HG03469 (cell line): ENCODE data around the gene RTN4RL1.

Source experiments
- ATAC-seq: cut with Tn5 transposase; IDR thresholded peaks from one replicate; pipeline ENCODE4 v1.9.1; 2021; ENCODE audit warnings: mild to moderate bottlenecking, moderate library complexity, moderate number of reproducible peaks; ENCODE audit not compliant: unreplicated experiment

Gene RTN4RL1

DNA sequence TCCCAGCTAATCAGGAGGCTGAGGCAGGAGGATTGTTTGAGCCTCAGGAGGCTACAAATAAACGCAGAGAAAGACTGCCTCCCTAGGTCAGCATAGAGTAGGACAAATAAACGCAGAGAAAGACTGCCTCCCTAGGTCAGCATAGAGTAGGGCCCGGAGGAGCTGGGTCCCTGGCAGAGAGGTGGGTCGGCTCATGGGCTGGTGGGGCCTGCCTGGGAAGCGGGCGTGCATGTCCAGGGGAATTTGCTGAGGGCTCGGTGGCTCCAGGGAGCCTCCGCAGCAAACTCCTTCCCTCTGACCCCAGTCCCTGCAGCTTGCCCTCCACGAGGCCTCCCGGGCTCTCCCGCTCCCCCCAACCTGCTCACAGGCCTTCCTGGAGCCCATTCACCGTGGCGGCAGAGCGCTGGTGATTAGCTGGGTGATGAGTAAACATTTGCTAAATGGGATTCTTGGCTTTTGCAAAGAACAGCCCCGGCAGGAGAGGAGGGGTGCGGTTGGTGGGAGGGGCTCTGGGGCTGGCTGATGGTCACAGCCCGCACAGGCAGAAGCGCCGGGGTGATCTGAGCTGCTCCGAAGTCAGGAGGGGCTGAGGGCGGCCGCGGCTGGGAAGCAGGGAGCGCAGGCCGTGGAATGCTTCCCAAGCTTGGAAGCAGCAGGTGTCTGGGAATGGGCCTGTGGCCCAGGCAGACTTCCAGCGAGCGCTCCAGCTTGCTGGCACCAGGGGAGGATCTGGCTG, 93.1 kb downstream of the RTN4RL1 start:
- no peak for ATAC-seq

DNA sequence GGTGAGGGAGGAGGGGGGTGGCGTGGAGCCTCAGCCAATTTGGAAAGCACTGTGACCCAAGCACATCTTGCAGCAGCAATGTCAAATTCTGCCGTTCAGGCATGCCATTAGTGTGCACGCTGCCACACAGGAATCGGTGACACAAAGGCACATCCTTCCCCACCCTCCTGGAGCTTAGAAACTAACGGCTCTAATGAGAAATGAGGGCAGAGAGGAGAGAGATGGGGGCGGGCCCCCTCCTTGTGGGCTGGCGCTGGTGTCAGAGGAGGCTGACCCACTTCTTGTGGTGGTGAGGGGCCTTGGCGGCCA, 94.8 kb downstream of the RTN4RL1 start:
- no peak for ATAC-seq

DNA sequence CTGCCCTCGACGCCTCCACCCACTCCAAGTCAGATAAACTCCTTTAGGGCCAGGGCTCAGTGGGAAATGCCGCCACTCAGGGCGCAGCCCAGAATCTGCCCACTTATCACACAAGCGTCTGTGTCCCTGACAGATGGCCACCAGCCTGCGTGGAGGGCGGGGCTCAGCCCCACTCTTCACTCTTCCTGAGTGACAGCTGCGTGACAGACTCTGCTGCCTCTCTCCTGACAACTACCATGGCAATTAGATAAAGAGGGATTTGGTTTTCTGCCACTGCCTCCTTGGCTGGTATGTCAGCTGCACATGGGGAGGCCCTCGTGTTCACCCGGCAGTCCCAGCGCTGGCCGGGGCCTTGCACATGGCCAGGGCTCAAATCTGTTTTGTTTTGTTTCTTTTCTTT, 96.2 kb downstream of the RTN4RL1 start:
- ATAC-seq: no peak

DNA sequence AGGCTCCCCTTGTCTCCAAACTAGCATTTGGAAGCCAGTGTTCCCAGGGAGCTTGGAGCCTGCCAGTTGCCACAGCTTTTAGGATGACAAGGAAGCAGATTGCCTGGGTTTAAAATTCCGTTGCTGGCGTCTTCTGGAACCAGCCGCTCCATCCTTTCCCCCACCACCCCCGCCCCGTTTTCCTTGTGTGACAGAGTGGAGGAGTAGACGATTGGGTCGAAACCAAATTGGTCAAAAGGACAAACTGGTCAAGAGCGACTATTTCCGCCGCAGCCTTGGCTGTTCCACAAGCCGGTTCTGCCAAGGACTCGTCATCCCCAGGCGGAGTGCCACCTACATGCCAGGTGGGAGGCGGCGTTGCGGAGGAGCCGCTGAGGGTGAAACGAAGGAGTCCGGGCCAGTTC, 104.2 kb downstream of the RTN4RL1 start:
- ATAC-seq: no peak

DNA sequence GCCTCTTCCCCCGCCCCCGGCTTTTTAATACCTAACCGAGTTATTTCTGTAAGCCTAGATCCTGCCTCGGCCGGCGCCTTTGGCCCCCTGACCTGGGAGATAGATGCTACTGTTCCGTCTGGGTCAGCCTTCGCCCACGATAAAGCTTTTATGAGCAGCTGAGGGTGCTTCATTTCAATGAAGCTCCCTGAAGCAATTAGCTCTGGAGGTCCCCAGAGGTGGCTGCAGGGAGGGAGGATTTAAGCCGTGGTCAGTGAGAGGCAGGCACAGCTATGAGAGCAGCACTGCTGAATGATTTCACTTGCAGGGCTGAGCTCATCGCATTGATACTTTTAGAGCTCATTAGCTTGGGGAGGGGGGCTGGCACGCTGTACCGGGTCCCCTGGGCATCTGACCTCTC, 105.9 kb downstream of the RTN4RL1 start:
- no peak for ATAC-seq

DNA sequence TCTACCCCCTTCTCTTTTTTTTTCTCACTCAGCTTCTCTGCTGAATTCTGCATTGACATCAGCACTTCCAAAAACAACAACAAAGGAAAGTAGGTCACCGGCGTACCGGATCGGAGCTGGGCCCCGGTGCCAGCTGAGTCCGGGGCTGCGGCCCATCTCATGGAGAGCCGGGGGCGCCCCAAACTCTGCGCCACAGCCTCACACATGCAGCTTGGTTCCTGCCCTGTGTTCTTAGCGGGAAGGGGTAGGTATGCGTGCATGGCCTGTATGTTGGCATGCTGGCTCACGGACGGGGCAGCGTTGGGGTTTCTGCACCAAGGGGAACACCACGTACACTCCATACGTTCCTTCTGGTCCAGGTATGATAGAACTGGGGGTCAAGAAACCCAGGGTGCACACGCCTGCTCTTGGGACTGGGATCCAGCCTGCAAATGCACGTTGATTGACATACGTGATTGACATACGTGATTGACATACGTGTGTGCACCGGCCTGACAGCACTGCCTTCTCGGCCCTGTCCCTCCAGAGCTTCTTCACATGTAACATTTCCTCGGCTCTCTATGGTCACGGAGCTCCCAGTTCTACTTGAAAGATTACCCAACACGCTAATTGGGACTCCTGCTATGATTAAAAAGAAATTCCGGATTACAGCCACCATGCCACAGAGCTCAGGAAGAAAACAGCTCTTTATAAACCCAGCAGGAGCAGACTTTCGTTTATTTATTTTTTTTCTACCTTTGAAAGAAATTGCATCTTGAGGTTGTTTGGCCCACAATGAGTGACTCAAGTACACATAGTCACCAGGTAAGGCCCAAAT, 106.6 kb downstream of the RTN4RL1 start:
- ATAC-seq: no peak

DNA sequence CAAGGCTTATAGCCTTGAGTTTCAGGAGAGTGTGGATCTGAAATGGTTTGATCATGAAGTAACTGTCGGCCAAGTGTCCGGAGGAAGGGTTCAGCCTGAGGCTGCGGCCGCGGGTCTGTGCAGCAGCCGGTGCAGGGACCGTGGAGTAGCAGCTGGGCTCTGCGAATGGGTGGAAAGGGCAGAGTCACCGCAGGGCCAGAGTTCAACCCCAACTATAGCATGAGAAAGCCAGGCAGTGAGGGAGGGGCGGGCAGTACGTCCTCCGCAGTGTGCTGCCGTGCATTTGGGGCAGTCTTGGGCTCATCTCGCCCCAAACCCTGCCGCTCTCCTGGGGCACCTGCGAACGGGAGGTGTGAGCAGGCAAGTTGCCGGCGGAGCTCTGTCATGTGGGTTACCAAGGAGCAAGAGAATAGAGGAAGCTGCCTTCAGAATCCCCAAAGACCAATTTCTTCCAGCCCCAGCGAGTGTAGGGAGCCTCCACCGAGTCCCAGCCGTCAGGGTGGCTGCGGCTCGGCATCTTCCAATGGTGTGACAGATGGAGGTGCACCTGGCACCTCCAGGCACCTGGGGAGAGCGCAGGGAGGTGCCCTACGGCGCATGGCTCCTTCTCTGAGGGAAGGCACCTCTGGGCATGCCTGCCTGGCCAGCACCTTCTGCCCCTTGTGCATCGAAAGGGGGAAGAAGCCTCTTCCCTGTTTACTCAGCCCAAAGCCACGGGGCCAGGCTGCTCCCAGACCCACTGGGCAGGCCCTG, 108.0 kb downstream of the RTN4RL1 start:
- ATAC-seq: no peak

DNA sequence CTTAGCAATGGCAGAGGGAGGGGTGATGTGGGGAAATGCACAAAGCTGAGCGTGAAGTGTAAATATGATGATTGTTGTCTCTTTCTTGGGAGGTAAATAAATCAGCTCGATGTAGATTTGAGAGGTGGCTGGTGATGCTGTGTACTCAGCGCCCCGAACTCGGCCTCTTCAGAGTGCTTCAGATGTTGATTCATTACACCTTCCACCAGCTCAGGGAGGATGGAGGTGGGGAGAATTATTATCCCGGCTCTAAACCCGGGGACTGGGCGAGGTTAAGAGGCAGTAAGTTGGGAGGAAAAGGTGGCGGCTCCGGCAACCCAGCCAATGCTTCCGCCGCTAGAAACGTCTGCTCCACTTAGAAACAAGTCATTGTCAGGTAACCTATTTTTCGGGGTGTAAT, 108.8 kb downstream of the RTN4RL1 start:
- ATAC-seq: no peak

DNA sequence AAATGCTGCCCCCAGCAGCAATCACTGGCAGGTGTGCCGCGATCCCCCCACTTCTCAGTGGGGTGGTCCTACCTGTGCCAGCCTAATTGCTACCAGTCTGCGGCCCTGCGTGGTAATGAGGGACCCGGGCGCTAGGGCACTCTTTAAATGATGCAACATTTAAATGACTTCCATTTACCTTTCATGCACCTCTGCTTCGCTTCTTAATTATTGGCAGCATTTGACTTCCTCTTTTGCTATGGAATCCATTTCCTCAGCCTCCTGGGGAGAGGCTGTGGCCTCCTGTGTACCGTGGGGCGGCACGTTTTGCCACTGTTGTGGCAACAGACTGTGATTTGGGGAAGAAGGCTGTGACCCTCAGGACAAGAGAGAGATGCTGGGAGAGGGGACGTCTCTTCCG, 109.2 kb downstream of the RTN4RL1 start:
- no peak for ATAC-seq

DNA sequence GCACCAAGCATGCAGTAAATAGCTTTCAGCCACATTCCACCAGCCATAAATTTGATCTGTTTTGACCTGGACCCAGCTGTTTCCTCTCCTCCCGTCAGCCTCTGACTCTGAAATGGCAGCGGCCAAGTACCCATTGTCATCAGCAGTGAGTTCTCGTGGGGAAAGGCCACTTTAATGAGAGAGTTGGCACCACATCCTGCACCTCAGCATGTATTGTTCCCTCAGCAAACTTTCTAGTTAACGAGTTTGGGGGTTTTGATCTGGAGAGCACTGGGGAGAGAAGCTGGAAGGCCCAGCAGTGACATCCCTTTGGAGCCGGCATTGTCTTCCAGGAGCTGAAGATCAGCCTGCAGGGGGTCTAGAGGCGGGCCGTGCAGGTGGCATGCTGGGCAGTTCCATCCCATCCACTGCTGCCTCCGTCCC, 110.5 kb downstream of the RTN4RL1 start:
- ATAC-seq: no peak

DNA sequence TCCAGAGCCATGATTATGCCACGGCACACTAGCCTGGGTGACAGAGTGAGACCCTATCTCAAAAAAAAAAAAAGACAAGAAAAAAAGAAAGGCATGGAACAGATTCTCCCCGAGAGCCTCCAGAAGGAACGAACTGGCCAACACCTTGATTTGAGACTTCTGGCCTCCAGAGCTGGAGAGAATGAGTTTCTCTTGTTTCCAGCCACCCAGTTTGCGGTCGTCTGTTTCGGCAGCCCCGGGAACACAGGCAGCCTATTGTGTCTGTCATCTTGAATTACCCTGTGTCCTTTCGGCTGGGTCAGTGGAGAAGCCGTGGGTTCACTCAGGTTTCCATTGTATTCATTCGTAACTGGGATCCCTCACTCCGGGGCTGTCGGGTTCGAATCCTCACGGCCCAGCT, 111.4 kb downstream of the RTN4RL1 start:
- ATAC-seq: no peak

DNA sequence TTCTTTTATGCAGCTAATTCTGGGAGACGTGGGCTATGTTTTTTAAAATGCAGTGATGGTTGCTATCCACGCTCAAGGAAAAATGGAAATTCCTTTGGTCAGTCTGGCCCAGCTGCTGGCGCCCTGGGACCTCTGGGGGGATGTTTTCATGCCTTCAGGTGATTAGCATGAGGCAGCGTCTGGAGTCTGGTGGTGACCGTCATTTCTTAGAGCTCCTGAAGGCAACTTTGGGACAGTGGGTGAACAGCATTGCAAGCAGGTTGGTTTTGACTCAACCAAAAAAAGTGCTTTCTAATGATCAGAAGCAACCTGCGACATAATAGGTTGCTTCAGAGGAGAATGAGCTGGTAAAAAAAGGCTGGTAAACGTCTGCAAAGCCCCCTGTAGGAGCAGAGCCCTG, 113.0 kb downstream of the RTN4RL1 start:
- no peak for ATAC-seq

DNA sequence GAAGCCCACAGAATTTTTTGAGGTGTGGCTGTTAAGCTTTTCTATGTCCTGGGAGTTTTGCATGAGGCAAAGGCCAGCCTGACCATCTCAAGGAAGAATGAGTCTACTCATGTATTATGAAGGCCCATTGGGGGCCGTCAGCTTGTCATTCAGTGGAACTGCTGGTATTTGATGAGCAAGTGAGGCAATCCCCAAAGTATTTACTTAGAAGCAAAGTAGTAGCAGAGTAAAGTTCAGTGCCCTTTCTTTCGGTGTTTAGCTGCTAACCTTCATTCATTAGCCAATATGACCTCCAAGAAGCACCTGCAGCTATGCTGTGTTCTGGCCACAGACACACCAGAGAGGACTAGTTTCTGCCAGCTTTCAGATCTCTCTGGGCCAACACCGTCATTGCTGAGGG, 115.1 kb downstream of the RTN4RL1 start:
- no peak for ATAC-seq

DNA sequence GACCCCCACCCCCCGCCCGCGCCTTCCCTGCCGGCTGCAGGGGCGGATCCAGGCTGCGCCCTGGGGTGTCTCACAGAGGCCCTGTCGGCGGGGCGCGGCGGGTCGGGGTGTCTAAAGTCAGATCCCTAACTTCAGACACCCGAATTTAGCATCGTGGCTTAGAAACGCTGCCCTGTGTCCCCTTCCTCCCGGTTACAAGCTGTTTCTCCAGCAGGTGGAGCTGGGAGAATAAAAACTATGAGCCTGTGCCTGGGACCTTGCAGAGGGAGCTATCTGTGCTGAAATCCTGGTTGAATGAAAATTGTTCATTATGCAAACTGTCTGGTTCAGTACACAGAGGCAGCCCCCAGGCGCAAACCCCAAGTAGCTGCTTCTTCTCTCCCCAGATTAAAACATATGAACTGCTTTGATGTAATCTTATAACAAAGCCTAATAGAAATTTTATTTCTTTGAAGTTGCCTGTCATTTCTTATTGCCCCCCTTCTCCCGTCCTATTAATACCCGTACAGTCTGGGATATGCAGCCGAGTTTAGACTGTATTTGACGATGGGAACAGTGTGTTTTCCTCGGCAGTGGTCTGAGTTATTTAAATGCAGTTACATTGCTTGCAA, 116.3 kb downstream of the RTN4RL1 start:
- no peak for ATAC-seq

DNA sequence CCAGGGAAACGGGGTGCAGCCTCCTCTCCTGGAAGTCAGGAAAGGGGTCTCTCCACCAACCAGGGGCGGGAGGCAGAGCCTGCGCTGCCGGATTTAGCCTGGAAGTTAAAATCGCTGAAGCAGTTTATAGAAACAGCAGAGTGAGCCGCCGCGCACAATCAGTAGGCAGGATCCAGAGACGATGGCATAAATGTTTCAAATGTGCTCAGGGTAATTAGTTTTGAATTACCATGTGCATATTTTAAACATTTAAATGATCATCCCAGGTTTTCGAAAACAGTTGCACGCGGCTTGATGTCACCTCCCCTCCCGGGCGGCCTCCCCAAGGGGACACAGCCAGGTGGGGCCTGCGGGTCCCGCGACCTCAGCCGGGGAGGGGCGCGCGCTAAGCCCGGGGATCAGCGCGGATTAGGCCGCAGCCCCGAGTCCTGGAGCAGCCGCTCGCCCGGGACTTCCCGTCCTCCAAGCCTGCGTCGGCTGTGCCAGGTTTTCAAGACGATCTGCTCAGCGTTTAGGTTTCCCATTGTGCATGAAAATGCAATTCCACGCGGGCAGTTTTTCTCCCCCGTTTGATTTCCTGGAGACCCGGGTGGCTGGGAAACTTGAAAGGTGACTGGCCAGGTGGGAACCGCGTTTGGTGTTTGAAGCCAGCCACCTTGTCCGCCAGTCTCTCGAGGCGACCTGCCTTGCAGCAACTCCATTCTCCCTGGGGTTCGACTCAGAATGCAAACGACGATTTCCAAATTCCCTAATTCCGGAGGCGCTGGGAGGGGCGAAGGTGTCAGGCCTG, 117.0 kb downstream of the RTN4RL1 start:
- no peak for ATAC-seq

DNA sequence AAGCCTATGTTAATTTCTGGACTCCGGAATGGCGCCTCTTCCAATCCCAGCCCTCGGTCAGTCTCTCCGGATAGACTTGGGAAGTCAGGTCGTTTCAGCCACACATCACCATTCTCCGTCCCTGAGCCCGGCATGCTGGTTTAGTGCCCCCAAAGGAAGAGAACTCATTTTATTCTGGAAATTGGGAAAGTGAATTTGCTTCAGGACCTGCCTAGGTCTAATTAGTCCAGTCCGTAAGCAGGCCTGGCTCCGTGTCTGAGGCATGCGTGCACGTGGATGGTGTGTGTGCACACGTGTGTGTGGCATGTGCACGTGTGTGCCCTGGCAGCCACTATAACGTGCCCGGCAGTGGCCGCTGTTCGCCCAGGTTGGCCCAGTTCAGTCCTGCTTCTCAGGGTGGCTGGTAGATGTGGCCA, 117.9 kb downstream of the RTN4RL1 start:
- no peak for ATAC-seq

DNA sequence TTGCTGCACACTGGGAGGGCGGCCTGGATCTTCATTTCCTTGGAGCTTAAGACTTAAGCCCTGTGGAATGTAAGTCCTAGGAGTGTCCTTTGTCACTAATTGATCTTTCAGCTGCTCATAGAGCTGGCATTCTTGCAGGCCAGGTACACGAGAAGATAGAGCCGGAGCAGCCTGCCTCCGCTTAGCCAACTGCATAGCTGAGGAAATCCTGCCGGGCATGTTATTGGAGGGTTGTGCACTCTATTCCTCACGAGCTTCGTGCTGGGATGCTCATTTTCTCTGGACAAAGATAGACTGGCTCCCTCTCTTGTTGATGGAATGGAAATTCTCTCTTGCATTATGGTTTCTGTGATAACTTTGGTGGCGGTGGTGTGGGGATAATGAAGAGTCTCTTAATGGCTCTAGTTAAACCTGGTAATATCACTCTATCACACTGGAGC, 118.5 kb downstream of the RTN4RL1 start:
- no peak for ATAC-seq

DNA sequence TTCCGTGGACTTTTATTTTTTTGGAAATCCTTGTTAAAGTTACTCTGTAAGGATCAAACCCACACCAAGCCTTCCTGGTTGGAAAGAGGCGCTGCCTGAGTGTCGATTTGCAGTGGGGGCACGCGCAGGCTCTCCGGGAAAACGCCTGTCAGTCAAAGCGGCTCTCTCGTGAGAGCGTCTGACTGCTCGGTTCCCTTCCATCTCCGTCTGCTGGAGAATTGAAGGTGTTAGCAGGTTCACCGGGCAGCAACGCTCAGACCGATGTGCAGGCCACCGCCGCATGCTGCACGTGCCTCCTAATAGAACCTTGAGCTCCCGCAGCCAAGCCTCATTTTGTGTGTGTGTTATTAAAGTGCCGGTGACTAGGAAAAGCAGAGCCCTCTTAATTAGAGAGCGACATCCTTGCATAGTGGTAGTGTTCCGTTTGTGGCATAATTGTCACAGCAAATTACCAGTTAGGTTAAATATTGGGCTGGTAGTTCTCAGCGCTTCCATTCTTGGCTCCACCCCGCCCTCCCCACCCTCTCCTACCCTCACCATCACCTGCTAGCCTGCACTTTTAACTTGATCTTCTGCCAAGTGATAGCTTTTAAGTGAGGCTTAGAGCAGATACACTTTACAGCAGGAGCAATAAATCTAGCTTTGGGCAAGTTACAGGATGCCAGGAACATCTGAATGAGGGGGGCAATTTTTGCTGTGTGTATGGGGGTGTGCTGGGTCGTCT, 119.8 kb downstream of the RTN4RL1 start:
- ATAC-seq: no peak

DNA sequence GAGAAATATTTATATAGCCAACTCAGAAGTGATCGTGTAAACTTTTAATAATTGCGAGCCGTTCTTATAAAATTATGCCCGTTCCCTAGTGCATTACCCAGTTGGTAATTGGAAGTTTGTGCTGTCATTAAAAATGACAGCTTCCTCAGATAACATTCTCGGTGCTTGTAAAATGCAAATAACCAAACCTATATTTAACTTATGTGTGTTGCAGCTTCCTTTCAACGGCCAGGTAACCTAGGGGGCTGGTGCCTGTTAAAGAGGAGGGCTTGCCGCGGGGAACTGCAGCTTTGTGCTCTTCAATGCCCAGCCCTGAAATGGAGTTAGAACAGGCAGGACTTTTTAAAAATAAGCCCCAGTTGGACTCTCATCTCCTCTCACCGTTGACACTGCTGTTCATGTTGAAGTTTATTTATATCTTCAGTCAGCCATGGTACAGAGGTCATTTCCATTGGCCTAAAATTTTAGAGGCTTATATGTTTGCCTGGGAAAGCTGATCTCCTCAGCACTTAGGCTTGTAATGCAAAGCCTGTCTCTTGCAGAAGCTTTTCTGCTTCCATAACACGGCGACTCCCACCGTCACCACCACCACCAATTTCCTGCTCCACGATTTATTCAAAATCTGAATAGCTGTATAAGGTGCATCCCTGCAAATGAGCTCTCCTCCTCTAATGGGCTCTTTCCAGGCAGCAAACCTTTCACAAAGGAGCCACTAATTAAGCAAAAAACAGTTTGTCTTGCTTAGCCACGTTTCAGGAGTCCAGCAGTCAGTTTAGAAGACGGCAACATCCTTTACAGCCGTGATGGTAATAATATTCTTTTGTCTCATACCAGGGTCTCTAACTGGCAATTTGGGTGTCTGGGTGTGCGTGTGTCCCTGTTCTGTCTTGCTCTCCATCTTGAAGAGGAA, 120.6 kb downstream of the RTN4RL1 start:
- no peak for ATAC-seq
